Esophagus (tissue), 2 donors: ENCODE results near the gene CYB5D1. TPM values are rescaled to one million over a fixed set of nuclear protein-coding genes. Genes with fewer than 3 reads are reported as not detected.

Experiments
- H3K27ac ChIP-seq, 2 donors: one replicate each; pipeline ENCODE4 v1.5.1; 2013; ENCODE audit warnings: low read depth in 2 of 2, mild to moderate bottlenecking in 2 of 2, inconsistent platforms in 1 of 2, low read length in 1 of 2, moderate library complexity in 1 of 2
- H3K27me3 ChIP-seq, 2 donors: one replicate each; pipeline ENCODE4 v1.6.1; 2013; ENCODE audit warnings: low read length in 2 of 2, control low read depth in 1 of 2, mild to moderate bottlenecking in 1 of 2; ENCODE audit not compliant: insufficient read depth in 2 of 2, control insufficient read depth in 1 of 2
- H3K36me3 ChIP-seq, 2 donors: one replicate each; pipeline ENCODE4 v1.6.1; 2013; ENCODE audit warnings: low read length in 1 of 2; ENCODE audit not compliant: control insufficient read depth in 2 of 2, insufficient read depth in 2 of 2
- H3K4me1 ChIP-seq, 2 donors: one replicate each; pipeline ENCODE4 v1.6.1; 2013; ENCODE audit warnings: low read length in 1 of 2; ENCODE audit not compliant: control insufficient read depth in 2 of 2, insufficient read depth in 2 of 2
- H3K4me3 ChIP-seq, 2 donors: one replicate each; pipeline ENCODE4 v1.5.1; 2013; ENCODE audit warnings: low read length in 2 of 2, mild to moderate bottlenecking in 2 of 2, low read depth in 1 of 2, moderate library complexity in 1 of 2
- H3K9me3 ChIP-seq, 2 donors: one replicate each; pipeline ENCODE4 v1.6.1; 2013; ENCODE audit warnings: mild to moderate bottlenecking in 2 of 2, low read depth in 1 of 2, low read length in 1 of 2, moderate library complexity in 1 of 2; ENCODE audit not compliant: control insufficient read depth in 2 of 2, insufficient read depth in 1 of 2
- WGBS, 2 donors: extraction: QIAGEN DNeasy Blood & Tissue Kit; methylation state at CpG; one replicate each; pipeline ENCODE4 v1.1.7; 2013; 5-methylcytosine and 5-hydroxymethylcytosine counted together
- polyA plus RNA-seq, 2 donors: library from polyadenylated mRNA; stranded (reverse); fragments of 200-250 nt; gene quantifications; one replicate each; pipeline ENCODE4 v1.2.3, GENCODE V29; 2013
- donor health status: healthy with polysubstance abuse.
- donor health status: Bipolar disorder and iron deficiency.

The CYB5D1 gene
- polyA plus RNA-seq, 2 donors, result 4.7 to 6.3 TPM

DNA sequence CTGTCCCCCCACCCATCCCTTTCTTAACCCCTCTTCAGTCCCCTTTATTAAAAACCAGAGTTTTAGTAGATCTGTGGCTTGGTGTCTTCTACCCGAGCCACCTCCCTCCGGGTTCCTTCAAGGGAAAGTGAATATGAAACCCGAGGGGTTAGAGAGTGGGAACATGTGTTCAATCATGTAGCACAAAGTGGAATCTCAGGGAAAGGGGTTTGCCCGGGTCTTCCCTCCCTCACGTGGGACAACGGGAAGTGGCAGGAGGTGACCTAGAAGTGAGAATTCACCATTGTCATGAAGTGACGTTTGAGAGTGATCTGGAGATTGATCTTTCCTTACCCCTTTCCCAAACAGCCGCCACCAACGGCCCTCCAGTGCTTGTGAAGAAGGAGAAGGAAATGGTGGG lies 53.3 kb downstream of the CYB5D1 start:
- Histone ChIP-seq H3K9me3 (no peaks in the 10 kb centered on the region), H3K27ac (no peak overlapping the region), H3K27me3 (no peaks in the 10 kb centered on the region), H3K4me3 (no peak overlapping the region), H3K36me3 (peaks cover 11 to 43% of the 10 kb centered on the region in 2 donors), H3K4me1 (peaks cover 0 to 5% of the 10 kb centered on the region in 2 donors)
- 67 to 71% methylated on average over 9 of the region's 9 CpGs for WGBS, 2 donors

Other genes starting within 250 kb of the CYB5D1 start
- 10 to 100 TPM; 14.7 to 19.0 TPM for gene FXR2, start 243.1 kb upstream of the CYB5D1 start, polyA plus RNA-seq
- 10 to 100 TPM; 54.0 to 61.2 TPM for gene SAT2, start 230.2 kb upstream of the CYB5D1 start, polyA plus RNA-seq
- under 1 TPM in 1 of 2 donors, not detected in 1; 0.14 TPM for gene SHBG, start 227.9 kb upstream of the CYB5D1 start, polyA plus RNA-seq
- gene ATP1B2, start 207.1 kb upstream of the CYB5D1 start, polyA plus RNA-seq, result under 1 TPM; 0.24 to 0.51 TPM
- gene TP53, start 170.5 kb upstream of the CYB5D1 start, polyA plus RNA-seq, result 10 to 100 TPM; 20.5 to 22.3 TPM
- gene WRAP53, start 169.5 kb upstream of the CYB5D1 start, polyA plus RNA-seq, result 10 to 100 TPM in 1 of 2 donors, 1 to 10 TPM in 1; 5.5 to 13.3 TPM
- gene EFNB3, start 152.8 kb upstream of the CYB5D1 start, polyA plus RNA-seq, result 1 to 10 TPM in 1 of 2 donors, under 1 TPM in 1; 0.67 to 1.3 TPM
- under 1 TPM; 0.06 to 0.10 TPM for gene DNAH2, start 140.3 kb upstream of the CYB5D1 start, polyA plus RNA-seq
- 1 to 10 TPM; 5.2 to 9.0 TPM for gene KDM6B, start 23.8 kb upstream of the CYB5D1 start, polyA plus RNA-seq
- gene TMEM88, start 2.9 kb upstream of the CYB5D1 start, polyA plus RNA-seq, result 1 to 10 TPM; 8.7 to 9.7 TPM
- gene NAA38, start 444 bp upstream of the CYB5D1 start, polyA plus RNA-seq, result 100 to 1,000 TPM; 108 to 122 TPM
- gene CHD3, start 30.8 kb downstream of the CYB5D1 start, polyA plus RNA-seq, result 10 to 100 TPM; 37.2 to 78.7 TPM
- gene RNF227, start 58.3 kb downstream of the CYB5D1 start, polyA plus RNA-seq, result 1 to 10 TPM; 3.5 to 4.3 TPM
- 1 to 10 TPM; 1.3 to 2.3 TPM for gene KCNAB3, start 71.9 kb downstream of the CYB5D1 start, polyA plus RNA-seq
- gene TRAPPC1, start 73.9 kb downstream of the CYB5D1 start, polyA plus RNA-seq, result 100 to 1,000 TPM in 1 of 2 donors, 10 to 100 TPM in 1; 95.9 to 125 TPM
- 10 to 100 TPM; 18.0 to 29.5 TPM for gene CNTROB, start 74.2 kb downstream of the CYB5D1 start, polyA plus RNA-seq
- under 1 TPM; 0.19 to 0.59 TPM for gene GUCY2D, start 144.6 kb downstream of the CYB5D1 start, polyA plus RNA-seq
- 10 to 100 TPM; 22.8 to 24.7 TPM for gene ALOX15B, start 181.1 kb downstream of the CYB5D1 start, polyA plus RNA-seq
- 1 to 10 TPM; 2.4 to 5.2 TPM for gene ALOX12B, start 229.7 kb downstream of the CYB5D1 start, polyA plus RNA-seq